HG03342 (cell line): Measurements from ENCODE around the gene LTA4H.
A peak's percentile ranks its signal among the peaks of the same experiment; 100 is the strongest.

Experiments used
- ATAC-seq: cut with Tn5 transposase; IDR thresholded peaks from one replicate; pipeline ENCODE4 v1.9.1; 2021; ENCODE audit warnings: mild to moderate bottlenecking, moderate library complexity; ENCODE audit not compliant: unreplicated experiment

Gene LTA4H

GRCh38 chr12:96036765-96037455, 1.5 kb upstream of the LTA4H start:
- no peak for ATAC-seq

- peak; percentile 22 for ATAC-seq
Measured at GRCh38 chr12:96034621-96035282, 635 bp downstream of the LTA4H start.

- no peak for ATAC-seq
Measured at GRCh38 chr12:96033549-96034389, 1.6 kb downstream of the LTA4H start.

GRCh38 chr12:96029826-96030225, 5.6 kb downstream of the LTA4H start:
- no peak for ATAC-seq

GRCh38 chr12:96028538-96028937, 6.8 kb downstream of the LTA4H start:
- no peak for ATAC-seq

- no peak for ATAC-seq
Measured at GRCh38 chr12:96026331-96026730, 9.1 kb downstream of the LTA4H start.

- ATAC-seq = no peak
Measured at GRCh38 chr12:96025518-96025917, 9.9 kb downstream of the LTA4H start.

- peak; percentile 92 for ATAC-seq
Measured at GRCh38 chr12:96020314-96021003, 14.9 kb downstream of the LTA4H start.

- no peak for ATAC-seq
Measured at GRCh38 chr12:96015672-96016071, 19.7 kb downstream of the LTA4H start.

- no peak for ATAC-seq
Measured at GRCh38 chr12:96014943-96015599, 20.3 kb downstream of the LTA4H start.

- ATAC-seq = no peak
Measured at GRCh38 chr12:96007729-96008128, 27.7 kb downstream of the LTA4H start.

GRCh38 chr12:96006727-96007126, 28.7 kb downstream of the LTA4H start:
- no peak for ATAC-seq

GRCh38 chr12:96000858-96001257, 34.5 kb downstream of the LTA4H start:
- no peak for ATAC-seq

GRCh38 chr12:95999484-95999883, 35.9 kb downstream of the LTA4H start:
- ATAC-seq = no peak

GRCh38 chr12:95998611-95999286, 36.6 kb downstream of the LTA4H start:
- peak; percentile 97 for ATAC-seq

GRCh38 chr12:95997911-95998510, 37.4 kb downstream of the LTA4H start:
- no peak for ATAC-seq

GRCh38 chr12:95997276-95997675, 38.1 kb downstream of the LTA4H start:
- ATAC-seq = no peak

- no peak for ATAC-seq
Measured at GRCh38 chr12:95996034-95996658, 39.2 kb downstream of the LTA4H start, which contains the start of gene HAL. HAL (minus strand) TSS chr12:95996344; CDS start chr12:95995910, 434 bp downstream.
